PC-3 (cell line): ENCODE measurements around the gene SAXO2.

ENCODE experiments used
- EZH2 ChIP-seq: fragments of 300-600 bp; sonication (generic); IDR thresholded peaks from one replicate; pipeline ENCODE4 v1.6.1; 2017; ENCODE audit warnings: antibody characterized with exemption, mild to moderate bottlenecking, low read length; ENCODE audit not compliant: unreplicated experiment
- EZH2phosphoT487 ChIP-seq: fragments of 300-600 bp; sonication (generic); IDR thresholded peaks from 2 replicates; pipeline ENCODE4 v1.6.1; 2018; ENCODE audit warnings: mild to moderate bottlenecking, antibody characterized with exemption, low read length, borderline replicate concordance
- TF ChIP-seq, protein P1 (sequence below): fragments of 300-600 bp; sonication (generic); conservative IDR thresholded peaks from 2 replicates; pipeline ENCODE4 v1.5.1; 2017; ENCODE audit warnings: antibody characterized with exemption, low read depth, mild to moderate bottlenecking, low read length

DNA sequence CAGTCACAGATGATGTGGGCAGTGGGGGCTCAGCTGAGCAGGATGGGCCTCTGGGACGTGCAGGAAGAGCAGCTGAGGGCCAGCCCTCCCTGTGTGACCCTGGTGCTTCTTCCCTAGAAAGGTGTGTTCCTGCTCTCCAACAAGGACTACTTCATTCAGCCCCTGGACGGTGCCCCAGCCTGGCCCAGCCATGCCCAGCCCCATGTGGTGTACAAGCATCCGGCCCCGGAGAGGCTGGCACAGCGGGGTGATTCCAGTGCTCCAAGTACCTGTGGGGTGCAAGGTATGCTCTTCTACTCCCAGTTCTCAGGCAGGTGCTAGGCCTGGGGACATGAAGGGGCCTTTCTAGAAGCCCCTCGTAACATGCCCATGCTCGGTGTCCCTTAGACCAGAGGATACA, 38.3 kb downstream of the SAXO2 start:
- TF ChIP-seq, protein P1, sequence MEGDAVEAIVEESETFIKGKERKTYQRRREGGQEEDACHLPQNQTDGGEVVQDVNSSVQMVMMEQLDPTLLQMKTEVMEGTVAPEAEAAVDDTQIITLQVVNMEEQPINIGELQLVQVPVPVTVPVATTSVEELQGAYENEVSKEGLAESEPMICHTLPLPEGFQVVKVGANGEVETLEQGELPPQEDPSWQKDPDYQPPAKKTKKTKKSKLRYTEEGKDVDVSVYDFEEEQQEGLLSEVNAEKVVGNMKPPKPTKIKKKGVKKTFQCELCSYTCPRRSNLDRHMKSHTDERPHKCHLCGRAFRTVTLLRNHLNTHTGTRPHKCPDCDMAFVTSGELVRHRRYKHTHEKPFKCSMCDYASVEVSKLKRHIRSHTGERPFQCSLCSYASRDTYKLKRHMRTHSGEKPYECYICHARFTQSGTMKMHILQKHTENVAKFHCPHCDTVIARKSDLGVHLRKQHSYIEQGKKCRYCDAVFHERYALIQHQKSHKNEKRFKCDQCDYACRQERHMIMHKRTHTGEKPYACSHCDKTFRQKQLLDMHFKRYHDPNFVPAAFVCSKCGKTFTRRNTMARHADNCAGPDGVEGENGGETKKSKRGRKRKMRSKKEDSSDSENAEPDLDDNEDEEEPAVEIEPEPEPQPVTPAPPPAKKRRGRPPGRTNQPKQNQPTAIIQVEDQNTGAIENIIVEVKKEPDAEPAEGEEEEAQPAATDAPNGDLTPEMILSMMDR = no peak
- TF ChIP-seq EZH2 (no peak), EZH2phosphoT487 (no peak)
